Adrenal gland (tissue), 12 donors: ENCODE data around the gene DCDC2. TPM values are rescaled to one million over a fixed set of nuclear protein-coding genes. Genes with fewer than 3 reads are reported as not detected.

Source experiments
- DNase-seq, 7 donors: peaks; one replicate each; pipeline ENCODE4 v3.0.0-alpha.2; 2019 to 2020
- H3K27ac ChIP-seq, 5 donors: fragments of 200-600 bp; sonication (generic) in 4 of 5; 1 replicate in 3 of 5; 2 replicates in 2 of 5; pipeline versions ENCODE4 v1.5.1 to v1.8.0; 2016 to 2020; ENCODE audit warnings: mild to moderate bottlenecking in 1 of 5
- H3K27me3 ChIP-seq: fragments of 200-600 bp; 2 replicates; pipeline ENCODE4 v1.8.0; 2021
- H3K36me3 ChIP-seq, 2 donors: fragments of 200-600 bp; replicated peaks in 1 of 2; 1 replicate in 1 of 2; 2 replicates in 1 of 2; pipeline versions ENCODE4 v1.5.1 to v1.8.0; 2018 to 2022
- H3K4me1 ChIP-seq, 2 donors: fragments of 200-600 bp; replicated peaks in 1 of 2; 1 replicate in 1 of 2; 2 replicates in 1 of 2; pipeline versions ENCODE4 v1.5.1 to v1.8.0; 2018 to 2021
- H3K4me3 ChIP-seq, 4 donors: fragments of 200-600 bp; sonication (generic) in 3 of 4; one replicate each; pipeline ENCODE4 v1.5.1; 2016 to 2018
- H3K9me3 ChIP-seq, 3 donors: fragments of 200-600 bp; sonication (generic) in 1 of 3; replicated peaks in 1 of 3; 1 replicate in 2 of 3; 2 replicates in 1 of 3; pipeline versions ENCODE4 v1.5.1 to v1.8.0; 2016 to 2021
- CTCF ChIP-seq, 6 experiments: fragments of 450-650 bp in 4 of 6; fragments of 200-600 bp in 2 of 6; sonication (generic) in 1 of 6; IDR thresholded peaks; 1 replicate in 5 of 6; 2 replicates in 1 of 6; pipeline versions ENCODE4 v1.5.1 to v1.8.0; 2016 to 2021; ENCODE audit warnings: antibody characterized with exemption in 6 of 6, mild to moderate bottlenecking in 2 of 6, moderate library complexity in 1 of 6
- POLR2A ChIP-seq, 2 donors: fragments of 450-650 bp; IDR thresholded peaks; one replicate each; pipeline ENCODE4 v1.6.1; 2017; ENCODE audit warnings: antibody characterized with exemption in 2 of 2, mild to moderate bottlenecking in 2 of 2, moderate library complexity in 1 of 2
- WGBS, 4 donors: extraction: QIAGEN DNeasy Blood & Tissue Kit in 2 of 4; methylation state at CpG; one replicate each; pipeline versions ENCODE4 v1.1.5 to v1.1.7; 2013 to 2017; 5-methylcytosine and 5-hydroxymethylcytosine counted together
- intact Hi-C, 2 donors: fragments of 100-400 bp; cut with DNase I; formaldehyde crosslinking; loops; one replicate each; pipeline versions ENCODE4 v1.14.1 to v1.15.0; 2022 to 2023
- polyA plus RNA-seq, 3 donors: library from polyadenylated mRNA; stranded (reverse); fragments of 200-250 nt in 2 of 3; fragments of 350-450 nt in 1 of 3; fragmentation: Illumina TruSeq in 1 of 3; extraction: RNeasy Lipid Tissue Mini Kit (QIAGEN cat#74804) in 1 of 3; gene quantifications; one replicate each; pipeline ENCODE4 v1.2.3, GENCODE V29; 2013 to 2014
- total RNA-seq, 9 donors: library from RNA; depleted of rRNA in 4 of 9; stranded (reverse); fragments of >200 nt in 4 of 9; fragments of 120-200 nt in 1 of 9; fragmentation: NEBNext Ultra II Directional in 1 of 9; extraction: Animal tissue kit (Norgen Biotek cat#: 25700) in 1 of 9; gene quantifications; one replicate each; pipeline versions ENCODE4 v1.1.0 to v1.2.4, GENCODE V29; 2013 to 2023
- donor health status: healthy with polysubstance abuse.
- donor health status: Bipolar disorder and iron deficiency.
- donor health status: DM: yes; HTN: yes; CAD: no.
- donor health status: DM: no; HTN: no; CAD: no.
- donor health status: DM: no; HTN: no; CAD: no.
- donor health status: DM: yes; HTN: yes; CAD: no.

The DCDC2 gene
- total and polyA plus RNA-seq, 12 donors: 0.06 to 3.6 (median 1.0) TPM

DNA sequence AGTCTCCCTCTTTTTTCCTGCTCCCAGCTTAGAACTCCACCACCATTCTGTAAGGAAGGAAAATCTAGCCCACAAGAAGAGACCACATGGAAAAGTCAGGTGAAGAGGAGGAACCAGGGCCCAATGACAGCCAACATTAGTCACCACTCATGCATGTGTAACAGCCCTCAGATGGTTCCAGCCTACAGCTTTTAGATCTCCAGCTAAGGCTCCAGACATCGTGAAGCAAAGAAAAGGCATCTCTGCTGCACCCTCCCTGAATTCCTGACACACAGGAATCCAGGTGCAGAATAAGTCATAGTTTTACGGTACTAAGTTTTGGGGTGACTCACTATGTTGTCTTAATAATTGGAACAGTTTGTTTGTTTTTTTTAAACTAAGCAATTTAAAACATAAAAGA is 25.5 kb downstream of the DCDC2 start:
- Histone ChIP-seq H3K27me3 (no peaks in the 10 kb centered on the region), H3K27ac (no peak overlapping the region), H3K4me3 (no peak overlapping the region), H3K36me3 (no peaks in the 10 kb centered on the region), H3K9me3 (no peaks in the 10 kb centered on the region), H3K4me1 (no peaks in the 10 kb centered on the region)
- TF ChIP-seq POLR2A (IDR thresholded peaks at IDR 0.05) (no peak), CTCF (IDR thresholded peaks at IDR 0.05) (no peak)
- DNase-seq: no peak
- WGBS, 4 donors: 45 to 62% (median 54%) methylated on average over 2 of the region's 2 CpGs
- intact Hi-C loops: no loop called here

DNA sequence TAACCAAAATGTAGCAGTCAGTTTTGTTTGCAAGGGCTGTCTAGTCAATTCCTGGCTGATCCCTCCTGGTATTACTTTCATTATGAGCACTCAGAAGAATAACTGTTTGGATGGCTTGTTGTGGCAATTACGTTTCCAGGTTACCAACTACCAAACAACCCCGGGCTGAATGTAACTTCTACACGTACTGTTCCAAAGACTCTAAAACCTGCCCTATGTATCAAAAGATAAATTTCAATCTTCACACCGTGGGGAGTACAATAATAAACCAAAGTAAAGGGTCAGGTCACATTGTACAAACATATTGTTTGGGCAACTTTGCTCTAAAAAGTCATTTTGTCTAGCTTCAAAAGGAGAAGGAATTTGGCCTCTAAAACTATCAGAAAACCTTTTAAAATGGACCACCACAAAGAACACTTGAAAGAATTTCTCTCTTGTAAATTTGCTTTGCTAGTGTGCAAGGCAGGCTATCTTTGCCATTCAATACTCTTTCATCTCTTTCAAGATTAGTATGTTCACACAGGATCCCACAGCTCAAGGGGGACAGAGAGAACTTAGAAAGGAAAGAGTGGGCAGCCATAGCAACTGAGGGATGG is 27.6 kb downstream of the DCDC2 start:
- H3K4me3 ChIP-seq: no peak overlapping the region
- TF ChIP-seq CTCF (IDR thresholded peaks at IDR 0.05) (no peak), POLR2A (IDR thresholded peaks at IDR 0.05) (no peak)
- H3K36me3 ChIP-seq: no peaks in the 10 kb centered on the region
- H3K27ac ChIP-seq: no peak overlapping the region
- no peaks in the 10 kb centered on the region for H3K27me3 ChIP-seq
- no peak for DNase-seq
- 50 to 71% (median 62%) methylated on average over 4 of the region's 4 CpGs for WGBS, 4 donors
- no peaks in the 10 kb centered on the region for H3K9me3 ChIP-seq
- no peaks in the 10 kb centered on the region for H3K4me1 ChIP-seq
- intact Hi-C loops: no loop called here

GRCh38 chr6:24329451-24329850 is 28.4 kb downstream of the DCDC2 start:
- H3K9me3 ChIP-seq: no peaks in the 10 kb centered on the region
- H3K27ac ChIP-seq: no peak overlapping the region
- H3K4me1 ChIP-seq: no peaks in the 10 kb centered on the region
- no peaks in the 10 kb centered on the region for H3K36me3 ChIP-seq
- 71 to 100% (median 85%) methylated on average over 2 of the region's 2 CpGs for WGBS, 4 donors
- H3K27me3 ChIP-seq: no peaks in the 10 kb centered on the region
- TF ChIP-seq POLR2A (IDR thresholded peaks at IDR 0.05) (no peak), CTCF (IDR thresholded peaks at IDR 0.05) (no peak)
- no peak overlapping the region for H3K4me3 ChIP-seq
- intact Hi-C loops: no loop called here
- DNase-seq: no peak

GRCh38 chr6:24329022-24329421 is 28.8 kb downstream of the DCDC2 start:
- no peak for DNase-seq
- no peaks in the 10 kb centered on the region for H3K27me3 ChIP-seq
- intact Hi-C loops: no loop called here
- H3K4me3 ChIP-seq: no peak overlapping the region
- no peaks in the 10 kb centered on the region for H3K36me3 ChIP-seq
- no peaks in the 10 kb centered on the region for H3K4me1 ChIP-seq
- no peaks in the 10 kb centered on the region for H3K9me3 ChIP-seq
- WGBS, 4 donors: 88 to 90% (median 88%) methylated on average over 4 of the region's 4 CpGs
- TF ChIP-seq POLR2A (IDR thresholded peaks at IDR 0.05): no peak
- TF ChIP-seq CTCF (IDR thresholded peaks at IDR 0.05): no peak
- H3K27ac ChIP-seq: no peak overlapping the region
